Progenitor cell of endocrine pancreas (in vitro differentiated cells): Measurements from ENCODE around the gene FBXL19. TPM values are rescaled to one million over a fixed set of nuclear protein-coding genes. Genes with fewer than 3 reads are reported as not detected.

Experiments used
- DNase-seq: peaks from one replicate; pipeline ENCODE4 v3.0.0; 2021; ENCODE audit warnings: low spot score; ENCODE audit not compliant: unreplicated experiment
- H3K27ac Mint-ChIP-seq: 2 replicates; pipeline ENCODE4 v1.8.0; 2021; ENCODE audit warnings: mild to moderate bottlenecking, moderate library complexity, mixed read lengths
- H3K27me3 Mint-ChIP-seq: 2 replicates; pipeline ENCODE4 v1.8.0; 2021; ENCODE audit warnings: mixed read lengths
- H3K36me3 Mint-ChIP-seq: 2 replicates; pipeline ENCODE4 v1.8.0; 2022; ENCODE audit warnings: mixed read lengths; ENCODE audit not compliant: insufficient read depth
- H3K4me1 Mint-ChIP-seq: 2 replicates; pipeline ENCODE4 v1.8.0; 2021; ENCODE audit warnings: low read depth, mixed read lengths
- H3K4me3 Mint-ChIP-seq: 2 replicates; pipeline ENCODE4 v1.8.0; 2021; ENCODE audit warnings: low read depth, mild to moderate bottlenecking, moderate library complexity, mixed read lengths
- H3K9me3 Mint-ChIP-seq: 2 replicates; pipeline ENCODE4 v1.8.0; 2021; ENCODE audit warnings: low read depth, mixed read lengths
- CTCF ChIP-seq: fragments of 200-600 bp; sonication (generic); IDR thresholded peaks from one replicate; pipeline ENCODE4 v1.5.0; 2021; ENCODE audit warnings: antibody characterized with exemption, mild to moderate bottlenecking; ENCODE audit not compliant: unreplicated experiment
- total RNA-seq: library from RNA; stranded (reverse); gene quantifications from 2 replicates; pipeline ENCODE4 v1.2.1, GENCODE V29; 2021

Gene FBXL19
- total RNA-seq, 1 donor from 2014 or later, result 65.6 TPM

GRCh38 chr16:30958175-30959079 lies 35.1 kb downstream of the FBXL19 start:
- H3K4me3 Mint-ChIP-seq, result peak overlapping the region; percentile 89
- no peaks in the 10 kb centered on the region for H3K27me3 Mint-ChIP-seq
- peak overlapping the region; percentile 96 for H3K27ac Mint-ChIP-seq
- DNase-seq, result peak; percentile 63
- H3K36me3 Mint-ChIP-seq, result peaks cover 18% of the 10 kb centered on the region
- no peak for TF ChIP-seq CTCF
- peaks cover 9% of the 10 kb centered on the region for H3K4me1 Mint-ChIP-seq
- no peaks in the 10 kb centered on the region for H3K9me3 Mint-ChIP-seq

- Mint-ChIP-seq H3K4me3 (no peak overlapping the region), H3K27me3 (no peaks in the 10 kb centered on the region), H3K4me1 (peaks cover 7% of the 10 kb centered on the region), H3K27ac (no peak overlapping the region), H3K9me3 (no peaks in the 10 kb centered on the region), H3K36me3 (peaks cover 26% of the 10 kb centered on the region)
- TF ChIP-seq CTCF, result no peak
- no peak for DNase-seq
Measured at GRCh38 chr16:30961384-30961783, 38.0 kb downstream of the FBXL19 start.

- Mint-ChIP-seq H3K27ac (no peak overlapping the region), H3K4me3 (no peak overlapping the region), H3K9me3 (no peaks in the 10 kb centered on the region), H3K4me1 (peaks cover 1% of the 10 kb centered on the region), H3K27me3 (no peaks in the 10 kb centered on the region), H3K36me3 (peaks cover 37% of the 10 kb centered on the region)
- TF ChIP-seq CTCF, result no peak
- no peak for DNase-seq
Measured at GRCh38 chr16:30963925-30964511, 40.6 kb downstream of the FBXL19 start.

GRCh38 chr16:30964574-30965226 lies 41.3 kb downstream of the FBXL19 start:
- no peak for DNase-seq
- peaks cover 38% of the 10 kb centered on the region for H3K36me3 Mint-ChIP-seq
- no peaks in the 10 kb centered on the region for H3K27me3 Mint-ChIP-seq

More at GRCh38 chr16:30964574-30965226, 41.3 kb downstream of the FBXL19 start:
- no peak for TF ChIP-seq CTCF
- Mint-ChIP-seq H3K9me3 (no peaks in the 10 kb centered on the region), H3K4me3 (no peak overlapping the region), H3K27ac (peak overlapping the region; percentile 68), H3K4me1 (no peaks in the 10 kb centered on the region)
